Putamen (tissue), 1 donor: ENCODE measurements around the gene RASSF5.
"Not testable (repeated sequence)": the region's sequence is repeated elsewhere in the genome, so short reads cannot be mapped to it uniquely, and the experiment has no call there.

Experiments
- DNase-seq: peaks from one replicate; pipeline ENCODE4 v3.0.0-alpha.2; 2016; ENCODE audit warnings: low spot score

Gene RASSF5

DNA sequence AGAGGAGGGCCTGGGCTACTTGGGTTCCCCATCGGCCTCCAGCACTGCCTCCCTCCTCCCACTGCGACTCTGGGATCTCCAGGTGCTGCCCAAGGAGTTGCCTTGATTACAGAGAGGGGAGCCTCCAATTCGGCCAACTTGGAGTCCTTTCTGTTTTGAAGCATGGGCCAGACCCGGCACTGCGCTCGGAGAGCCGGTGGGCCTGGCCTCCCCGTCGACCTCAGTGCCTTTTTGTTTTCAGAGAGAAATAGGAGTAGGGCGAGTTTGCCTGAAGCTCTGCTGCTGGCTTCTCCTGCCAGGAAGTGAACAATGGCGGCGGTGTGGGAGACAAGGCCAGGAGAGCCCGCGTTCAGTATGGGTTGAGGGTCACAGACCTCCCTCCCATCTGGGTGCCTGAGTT, 80.6 kb downstream of the RASSF5 start:
- DNase-seq, result no peak

DNA sequence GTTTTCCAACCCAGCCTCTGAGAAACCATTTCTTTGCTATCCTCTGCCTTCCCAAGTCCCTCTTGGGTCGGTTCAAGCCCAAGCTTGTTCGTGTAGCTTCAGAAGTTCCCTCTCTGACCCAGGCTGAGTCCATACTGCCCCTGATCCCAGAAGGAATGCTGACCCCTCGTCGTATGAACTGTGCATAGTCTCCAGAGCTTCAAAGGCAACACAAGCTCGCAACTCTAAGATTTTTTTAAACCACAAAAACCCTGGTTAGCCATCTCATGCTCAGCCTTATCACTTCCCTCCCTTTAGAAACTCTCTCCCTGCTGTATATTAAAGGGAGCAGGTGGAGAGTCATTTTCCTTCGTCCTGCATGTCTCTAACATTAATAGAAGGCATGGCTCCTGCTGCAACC, 81.2 kb downstream of the RASSF5 start:
- DNase-seq, result no peak

DNA sequence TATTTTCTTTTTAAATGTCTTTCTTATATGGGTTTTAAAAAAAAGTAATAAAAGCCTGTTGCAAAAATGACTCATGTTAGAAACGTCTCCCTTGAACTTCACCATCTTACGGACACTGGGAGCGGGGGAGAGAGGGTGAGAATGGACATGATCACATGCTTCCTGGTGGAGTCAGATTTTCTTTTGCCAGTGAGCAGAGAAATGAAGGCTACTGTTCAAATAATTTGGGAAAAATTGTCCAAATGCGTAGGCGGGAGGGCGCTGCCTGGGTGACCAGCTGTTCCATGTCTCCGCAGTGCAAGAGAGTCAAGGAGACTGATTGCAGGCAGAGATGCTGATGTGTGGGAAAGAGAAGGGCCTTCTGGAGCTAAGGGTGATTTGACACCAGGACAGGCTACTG, 81.9 kb downstream of the RASSF5 start:
- no peak for DNase-seq

DNA sequence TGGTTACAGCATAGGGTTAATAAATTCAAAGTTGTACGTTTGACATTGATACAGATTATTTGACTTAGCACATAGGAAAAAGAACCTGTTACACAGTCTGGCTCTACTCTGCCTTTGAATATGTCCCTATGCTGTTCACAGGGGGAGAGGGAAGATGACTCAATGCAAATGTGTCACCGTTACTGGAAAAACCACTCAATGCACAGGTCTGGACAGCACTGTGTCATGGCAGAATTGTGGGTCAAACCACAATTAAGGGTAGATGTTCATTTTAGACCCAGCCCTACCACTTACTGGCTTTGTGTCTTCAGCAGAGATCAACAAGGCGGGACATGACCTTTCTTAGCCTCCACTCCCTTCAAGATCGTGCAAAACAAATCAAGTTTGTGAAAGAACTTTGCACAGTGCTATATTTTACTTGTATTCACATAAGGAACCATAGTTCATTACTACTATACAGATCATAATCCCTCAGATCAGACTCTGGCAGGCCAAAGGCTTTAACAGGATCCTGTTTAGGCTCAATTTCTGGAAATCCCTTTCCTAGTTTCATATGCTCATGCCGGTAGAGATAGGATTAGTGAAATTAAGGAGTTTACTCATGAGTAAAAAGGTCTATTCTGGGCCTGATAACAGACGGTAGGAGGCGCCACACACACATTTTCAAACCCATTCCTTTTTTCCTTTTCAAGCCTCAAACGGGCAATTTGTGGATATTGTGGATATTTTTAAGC, 82.9 kb downstream of the RASSF5 start:
- DNase-seq, result no peak

DNA sequence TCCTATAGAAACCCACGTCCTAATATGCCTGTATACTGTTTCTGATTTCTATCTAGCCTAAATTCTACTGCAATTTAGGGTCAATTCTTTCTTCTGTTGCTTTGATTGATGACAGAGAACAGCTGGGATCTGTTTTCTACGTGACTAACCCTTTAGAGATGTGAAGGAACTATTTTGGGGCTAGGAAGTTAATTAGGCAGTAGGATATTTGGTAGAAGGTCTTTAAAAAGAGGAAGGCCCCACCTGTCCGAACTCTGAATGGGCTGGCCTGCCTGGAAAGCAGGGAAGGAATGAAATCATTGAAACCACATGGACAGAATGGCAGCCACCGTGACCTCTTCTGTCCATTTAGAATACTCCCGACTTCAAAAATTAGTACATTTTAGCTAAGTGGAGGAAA, 83.9 kb downstream of the RASSF5 start:
- DNase-seq, result no peak

DNA sequence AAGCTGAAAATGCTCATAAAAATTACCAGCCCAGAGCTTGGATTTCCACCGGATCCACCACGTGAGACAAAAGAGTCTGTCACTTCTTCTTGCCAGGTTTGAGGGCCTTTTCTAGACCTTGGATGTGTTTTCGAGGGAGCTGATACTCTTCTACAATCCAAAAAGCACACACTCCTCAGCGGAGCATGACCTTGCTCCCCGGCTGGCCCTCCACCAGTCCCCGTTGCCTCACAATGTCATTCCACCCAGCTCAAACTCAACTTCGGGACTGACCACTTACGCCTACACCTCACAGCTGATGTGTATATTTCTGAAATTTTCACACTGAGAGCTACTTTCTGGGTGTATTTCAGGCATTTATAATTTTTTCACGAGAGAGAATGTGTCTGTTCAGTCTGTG, 84.4 kb downstream of the RASSF5 start:
- DNase-seq, result no peak

DNA sequence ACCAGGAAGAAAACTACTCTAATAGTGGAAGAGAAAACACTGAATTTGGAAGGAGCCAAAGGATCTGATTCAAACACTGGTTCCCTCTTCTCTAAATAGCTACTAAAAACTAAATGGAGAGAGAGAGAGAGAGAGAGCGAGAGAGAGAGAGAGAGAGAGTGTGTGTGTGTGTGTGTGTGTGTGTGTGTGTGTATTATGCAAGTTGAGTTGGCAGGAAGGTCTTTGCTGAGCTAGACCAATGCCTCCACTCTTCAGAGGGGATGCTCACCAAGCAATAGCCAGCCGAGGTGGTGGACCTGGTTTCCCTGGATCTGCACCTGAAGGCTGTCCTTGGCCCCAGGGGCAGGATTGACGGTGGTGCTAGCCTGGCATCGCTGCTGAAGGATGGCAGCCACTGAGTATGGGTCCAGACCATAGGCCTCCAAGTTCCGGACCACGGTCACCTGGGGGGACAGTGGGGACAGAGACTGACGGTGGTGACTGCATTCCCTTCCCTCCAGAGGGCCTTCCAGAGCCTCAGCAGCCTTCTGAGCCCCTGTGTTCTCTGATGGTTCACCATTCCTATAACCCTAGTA, 86.1 kb downstream of the RASSF5 start:
- DNase-seq, result no peak

DNA sequence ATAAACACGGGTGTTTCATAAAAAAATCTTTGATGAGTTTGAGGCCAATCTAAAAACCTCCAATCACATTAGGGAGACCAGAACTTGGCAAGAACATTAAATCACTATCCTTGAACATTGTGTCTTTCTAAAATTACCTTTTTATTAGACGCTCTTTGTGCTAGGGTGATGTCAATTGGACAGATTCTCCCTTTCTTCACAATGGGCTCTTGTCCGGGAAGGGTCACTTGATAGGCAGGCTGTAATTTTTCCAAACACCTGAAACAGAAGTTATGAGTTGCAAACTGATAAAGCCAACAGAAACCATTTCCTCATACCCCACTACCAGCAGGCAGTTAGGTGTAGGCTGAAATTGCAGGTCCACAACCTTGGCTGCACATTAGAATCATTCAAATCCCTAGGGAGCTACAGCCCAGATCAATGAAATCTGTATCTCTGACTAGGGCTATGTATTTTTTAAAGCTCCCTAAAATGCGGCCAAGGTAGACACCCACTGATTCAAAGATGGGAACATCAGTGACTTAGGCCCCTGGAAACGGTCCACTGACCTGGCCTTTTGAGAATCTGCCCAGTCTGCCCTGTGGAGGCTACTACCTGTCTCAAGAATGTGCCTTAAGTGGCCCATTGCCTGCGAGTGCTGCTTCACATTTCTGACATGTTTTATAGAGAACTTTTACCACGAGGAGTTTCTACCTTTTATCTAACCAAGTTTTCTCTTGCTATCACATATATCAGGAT, 88.4 kb downstream of the RASSF5 start:
- DNase-seq, result no peak

DNA sequence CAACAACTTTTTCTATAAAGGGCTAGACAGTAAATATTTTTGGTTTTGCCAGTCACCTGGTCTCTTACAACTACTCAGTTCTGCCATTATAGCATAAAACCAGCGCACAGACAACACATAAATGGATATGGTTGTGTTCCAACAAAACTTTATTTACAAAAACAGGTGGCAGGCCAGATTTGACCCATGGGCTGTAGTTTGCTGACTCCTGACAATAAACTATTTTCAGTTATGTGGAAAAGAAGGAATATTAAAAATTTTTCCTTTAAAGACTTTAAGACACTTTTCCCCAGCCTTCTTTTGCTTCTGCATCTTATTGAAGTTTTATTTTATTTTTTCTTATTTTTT, 89.0 kb downstream of the RASSF5 start:
- DNase-seq, result no peak

DNA sequence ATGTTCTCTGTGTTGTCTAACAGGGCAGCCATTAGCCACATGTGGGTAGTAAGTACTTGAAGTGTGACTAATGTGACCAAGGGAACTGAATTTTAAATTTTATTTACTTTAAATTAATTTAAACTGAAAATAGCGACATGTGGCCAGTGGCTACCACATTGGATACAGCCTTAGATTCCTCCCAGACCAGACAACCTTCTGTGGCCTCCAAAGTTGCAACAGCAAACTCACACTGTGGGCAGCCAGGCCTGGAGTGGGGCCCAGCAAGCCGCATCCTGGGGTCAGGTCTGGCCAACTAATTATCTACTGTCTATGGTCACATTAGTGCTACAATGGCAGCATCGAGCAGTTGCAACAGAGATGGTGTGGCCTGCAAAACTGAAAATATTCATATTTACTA, 93.2 kb downstream of the RASSF5 start:
- no peak for DNase-seq

DNA sequence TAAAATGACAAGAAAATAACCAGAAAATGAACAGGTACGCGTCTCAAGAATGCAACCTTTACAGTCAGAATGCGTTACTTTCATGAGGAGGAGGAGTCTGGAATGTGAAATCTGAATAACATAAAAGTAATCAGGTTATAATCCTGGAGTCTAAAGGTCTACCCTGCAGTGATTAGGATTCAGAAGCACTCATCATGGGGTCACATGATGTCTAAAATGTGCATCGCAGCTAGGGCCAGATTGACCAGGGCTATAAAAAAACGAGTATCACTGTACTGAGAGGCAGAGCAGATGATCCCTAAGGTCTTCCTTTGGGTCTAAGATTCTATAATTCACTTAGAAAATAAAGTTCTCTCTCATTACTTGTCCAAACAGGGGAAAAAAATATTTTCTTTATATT, 97.5 kb downstream of the RASSF5 start:
- no peak for DNase-seq

DNA sequence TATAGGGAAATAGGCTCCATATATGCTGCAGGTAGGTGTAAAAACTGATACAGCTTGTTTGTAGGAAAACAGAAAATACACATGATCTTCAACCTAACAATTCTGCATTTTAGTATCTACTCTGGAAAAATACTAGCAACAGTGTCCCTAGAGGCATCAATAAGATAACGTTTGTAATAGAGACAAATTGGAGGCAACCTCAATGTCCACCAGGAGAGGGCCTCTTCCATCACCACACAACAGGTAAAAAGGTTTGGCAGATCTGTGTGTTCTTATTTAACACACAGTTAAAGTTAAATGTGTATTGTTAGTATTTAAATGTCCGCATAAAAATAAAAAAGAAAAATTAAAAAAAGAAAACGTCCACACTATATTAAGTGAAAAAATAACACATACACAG, 99.5 kb downstream of the RASSF5 start:
- DNase-seq, result no peak

DNA sequence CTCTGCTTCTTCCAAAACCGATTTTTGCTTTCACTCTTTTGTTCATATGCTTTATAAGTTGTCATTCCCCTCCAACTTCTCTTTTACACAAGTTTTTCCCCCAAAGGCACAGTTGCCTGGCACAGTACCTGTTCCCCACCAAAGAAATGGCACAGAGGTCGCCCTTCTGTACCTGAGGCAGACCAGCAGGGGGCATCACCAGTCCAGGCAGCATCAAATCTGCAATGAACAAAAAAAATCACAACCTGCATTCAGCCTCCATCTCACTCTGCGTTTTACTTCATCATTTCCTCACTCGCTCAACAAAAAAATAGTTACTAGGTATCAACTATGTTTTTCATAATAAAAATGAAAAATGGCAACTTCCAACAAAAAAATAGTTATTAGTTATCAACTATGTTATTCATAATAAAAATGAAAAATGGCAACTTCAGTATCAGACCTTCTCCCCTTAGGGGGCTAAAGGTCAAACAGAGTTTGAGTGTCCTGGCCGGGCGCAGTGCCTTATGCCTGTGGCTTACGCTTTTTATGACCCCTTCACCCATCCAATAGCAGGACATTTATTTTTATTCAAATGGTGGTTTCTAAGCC, 100.9 kb downstream of the RASSF5 start:
- no peak for DNase-seq

DNA sequence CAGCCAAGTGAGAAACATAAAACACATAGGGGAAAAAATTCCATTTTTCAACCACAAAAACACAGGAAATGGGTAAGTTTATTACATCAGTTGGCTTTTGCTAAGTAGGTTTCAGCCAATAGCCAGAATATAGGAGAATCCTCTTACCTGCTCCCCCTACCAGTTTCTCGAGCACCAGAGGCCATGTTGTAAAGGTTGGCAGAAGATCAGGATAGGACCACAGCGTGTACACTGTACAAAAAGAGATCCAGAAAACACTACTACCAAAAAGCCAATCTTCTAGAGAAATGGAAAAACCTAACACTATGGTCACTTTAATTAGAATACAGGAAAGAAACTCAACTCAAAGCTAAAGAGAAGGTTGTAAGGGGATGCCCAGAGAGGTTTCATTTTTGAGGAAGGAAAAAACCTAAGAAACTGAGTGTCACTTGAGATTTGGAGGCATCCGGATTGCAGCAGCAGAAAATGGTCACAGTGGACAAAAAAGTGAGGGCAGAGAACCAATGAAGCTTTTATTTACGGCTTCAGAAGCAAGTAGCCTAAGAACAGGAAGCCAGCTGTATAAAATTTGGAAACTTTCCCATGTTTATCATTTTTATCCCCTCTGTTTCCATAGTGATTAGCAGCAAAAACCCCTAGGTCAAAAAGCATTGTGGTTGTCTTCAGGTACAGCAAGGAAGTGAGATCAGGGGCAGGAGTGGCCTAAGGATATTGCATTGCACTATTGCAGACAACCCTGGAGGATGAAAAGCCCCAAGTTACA, 102.1 kb downstream of the RASSF5 start:
- DNase-seq, result no peak

DNA sequence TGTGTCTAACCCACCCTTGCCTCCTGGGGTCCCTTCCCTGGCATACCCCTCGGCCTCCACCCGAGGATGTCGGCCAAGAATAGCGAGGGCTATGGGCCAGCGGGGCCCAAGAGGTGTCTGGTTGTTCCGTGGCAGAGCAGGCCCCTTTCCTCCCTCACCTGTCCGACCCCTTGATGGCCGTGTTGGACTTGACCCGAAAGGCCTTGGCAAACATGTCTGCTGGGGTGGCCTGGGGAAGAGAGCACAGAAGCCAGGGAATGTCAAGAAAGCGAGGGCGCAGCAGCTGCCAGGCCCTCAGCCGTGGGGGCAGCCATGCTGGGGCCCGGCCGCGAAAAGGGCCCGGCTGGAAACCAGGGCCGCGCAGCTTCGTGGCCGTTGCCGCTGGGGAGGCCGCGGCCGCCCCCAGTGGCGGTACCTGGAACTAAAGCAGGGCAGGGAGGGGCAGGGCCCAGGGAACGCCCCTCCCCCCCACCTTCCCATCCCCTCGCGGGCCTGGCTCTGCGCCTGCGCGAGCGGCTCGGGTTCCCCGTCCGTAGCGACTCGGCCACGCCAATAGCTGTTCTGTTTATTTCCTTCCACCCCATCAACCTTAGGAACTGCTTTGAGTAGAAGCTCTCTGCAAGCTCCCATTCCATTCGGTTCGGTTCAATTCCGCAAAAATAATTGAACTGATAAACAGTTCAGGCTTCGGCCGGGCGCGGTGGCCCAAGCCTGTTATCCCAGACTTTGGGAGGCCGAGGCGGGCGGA, 105.0 kb downstream of the RASSF5 start, which contains the start of gene EIF2D:
TSS of gene EIF2D (minus strand) at position 337 of the 748 bp plus-strand sequence. CDS start at position 214, 123 bp downstream.
- peak; percentile 96 for DNase-seq

DNA sequence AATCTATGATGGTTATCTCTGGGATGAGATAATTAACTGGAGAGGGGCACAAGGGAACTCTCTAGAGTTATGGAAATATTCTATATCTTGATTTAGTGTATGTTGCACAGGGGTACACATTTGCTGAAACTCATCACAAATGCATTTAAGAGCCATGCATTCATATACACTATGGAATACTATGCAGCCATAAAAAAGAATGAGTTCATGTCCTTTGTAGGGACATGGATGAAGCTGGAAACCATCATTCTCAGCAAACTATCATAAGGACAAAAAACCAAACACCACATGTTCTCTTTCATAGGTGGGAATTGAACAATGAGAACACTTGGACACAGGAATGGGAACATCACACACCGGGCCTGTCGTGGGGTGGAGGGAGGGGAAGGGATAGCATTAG, 119.1 kb downstream of the RASSF5 start:
- DNase-seq, result not testable (repeated sequence)

DNA sequence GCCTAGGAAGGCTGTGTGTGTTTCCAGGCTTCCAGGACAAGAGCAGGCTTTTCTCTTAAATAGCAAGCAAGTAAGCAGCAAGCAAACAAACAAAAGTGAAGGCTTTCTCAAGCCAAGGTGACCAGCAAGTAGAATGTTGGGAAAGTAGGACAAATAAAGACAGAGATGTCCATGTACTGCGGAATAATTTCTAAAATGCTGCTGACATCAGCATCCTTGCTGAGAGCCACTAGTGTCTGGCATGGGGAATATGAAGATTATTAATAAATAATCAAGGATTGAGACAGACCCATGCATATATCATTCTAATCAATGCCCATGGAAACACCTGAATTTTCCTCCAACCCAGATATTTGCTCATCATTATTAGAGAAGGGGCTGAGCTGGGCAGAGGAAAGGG, 121.6 kb downstream of the RASSF5 start:
- no peak for DNase-seq

DNA sequence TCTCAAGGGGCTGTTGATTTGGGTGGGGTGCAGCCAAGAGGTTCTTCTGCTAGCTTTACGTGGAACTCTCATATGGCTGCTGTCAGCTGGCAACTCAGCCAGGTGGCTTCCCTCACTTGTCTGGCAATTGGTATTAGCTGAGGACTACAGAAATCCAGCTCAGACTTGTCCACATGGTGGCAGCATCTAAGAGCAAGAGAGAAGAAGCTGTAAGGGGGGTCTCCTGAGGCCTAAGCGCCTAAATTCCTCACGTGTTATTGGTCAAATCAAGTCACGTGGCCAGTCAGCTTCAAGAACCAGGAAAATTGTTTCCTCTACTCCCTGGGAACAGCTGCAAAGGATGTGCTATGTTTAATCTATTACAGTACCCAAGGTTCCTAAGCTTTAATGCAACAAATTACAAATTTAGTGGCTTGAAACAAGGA, 123.8 kb downstream of the RASSF5 start:
- DNase-seq, result no peak

DNA sequence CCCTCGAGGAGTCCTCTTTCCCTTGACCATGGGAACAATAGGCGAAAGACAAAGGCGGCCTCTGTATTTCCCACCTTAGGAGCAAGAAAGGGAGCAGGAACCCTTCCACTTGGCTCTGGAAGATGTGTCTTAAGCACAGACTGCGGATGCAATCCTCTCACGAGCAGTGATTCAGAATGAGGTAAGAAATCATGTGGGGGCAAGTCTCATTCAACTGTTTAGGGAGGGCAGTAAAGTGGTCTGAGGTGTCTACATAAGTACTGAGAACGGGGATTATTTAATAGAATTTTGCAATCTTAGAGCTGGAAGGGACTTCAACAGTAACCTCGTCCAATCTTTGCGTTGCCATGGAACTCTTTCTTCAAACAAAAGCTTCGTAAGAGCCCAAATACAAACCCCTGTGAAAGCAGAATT, 126.4 kb downstream of the RASSF5 start:
- no peak for DNase-seq

DNA sequence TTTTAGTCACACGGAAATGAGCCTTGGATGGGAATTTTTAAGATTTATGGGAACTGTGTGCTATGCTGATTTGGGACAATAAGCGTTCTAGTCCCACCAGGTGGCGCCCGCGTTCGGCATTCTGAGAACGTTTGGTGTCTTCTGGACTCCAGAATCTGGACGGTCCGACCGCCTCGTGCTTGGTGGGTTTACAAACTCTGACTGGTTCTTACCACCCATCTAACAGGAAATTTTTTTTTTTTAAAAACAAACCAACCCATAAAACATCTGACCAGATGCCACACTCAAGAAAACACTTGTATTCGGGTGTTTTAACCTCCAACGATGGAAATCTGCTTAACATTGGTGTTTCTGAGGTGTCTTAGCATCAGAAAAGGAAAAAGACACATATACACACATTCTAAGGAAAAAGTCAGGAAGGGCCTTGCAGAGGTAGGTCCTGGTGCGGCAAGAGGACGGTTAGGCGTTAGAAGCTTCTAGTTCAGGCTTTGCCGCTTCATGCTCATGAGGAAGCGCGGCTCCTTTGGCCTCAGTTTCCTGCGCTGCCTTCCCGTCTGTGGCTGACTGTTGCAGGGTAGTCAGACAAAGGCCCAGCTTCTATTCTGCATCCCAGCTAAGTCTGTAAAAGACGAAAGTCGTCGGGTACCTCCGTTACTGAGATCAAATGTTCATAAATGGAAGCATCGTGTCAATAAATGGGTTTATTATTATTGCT, 127.2 kb downstream of the RASSF5 start:
- DNase-seq, result peak; percentile 84
